Effector memory CD8-positive, alpha-beta T cell (primary cell): ENCODE data around the gene RGL4.
"Not testable (repeated sequence)": the region's sequence is repeated elsewhere in the genome, so short reads cannot be mapped to it uniquely, and the experiment has no call there.

Experiments used
- ATAC-seq: fragments of 150-1000 bp; cut with Tn5 transposase; replicated peaks from 2 replicates; pipeline ENCODE4 v1.10.0; 2021; ENCODE audit warnings: mild to moderate bottlenecking, moderate library complexity
- DNase-seq, 3 experiments: peaks; one replicate each; pipeline ENCODE4 v3.0.0; 2021
- H3K27ac Mint-ChIP-seq, 2 donors: one replicate each; pipeline ENCODE4 v1.8.0; 2022; ENCODE audit warnings: mild to moderate bottlenecking in 2 of 2, mixed read lengths in 2 of 2, moderate library complexity in 2 of 2
- H3K27me3 Mint-ChIP-seq, 2 donors: one replicate each; pipeline ENCODE4 v1.8.0; 2022; ENCODE audit warnings: mixed read lengths in 2 of 2
- H3K36me3 Mint-ChIP-seq: one replicate; pipeline ENCODE4 v1.8.0; 2022; ENCODE audit warnings: mild to moderate bottlenecking, moderate library complexity, mixed read lengths; ENCODE audit not compliant: insufficient read depth
- H3K4me1 Mint-ChIP-seq, 2 donors: one replicate each; pipeline ENCODE4 v1.8.0; 2022; ENCODE audit warnings: low read depth in 2 of 2, mixed read lengths in 2 of 2
- H3K4me3 Mint-ChIP-seq, 2 donors: one replicate each; pipeline ENCODE4 v1.8.0; 2022; ENCODE audit warnings: mild to moderate bottlenecking in 2 of 2, mixed read lengths in 2 of 2, moderate library complexity in 2 of 2
- H3K9me3 Mint-ChIP-seq, 2 donors: one replicate each; pipeline ENCODE4 v1.8.0; 2022; ENCODE audit warnings: mixed read lengths in 2 of 2

RGL4 gene

DNA sequence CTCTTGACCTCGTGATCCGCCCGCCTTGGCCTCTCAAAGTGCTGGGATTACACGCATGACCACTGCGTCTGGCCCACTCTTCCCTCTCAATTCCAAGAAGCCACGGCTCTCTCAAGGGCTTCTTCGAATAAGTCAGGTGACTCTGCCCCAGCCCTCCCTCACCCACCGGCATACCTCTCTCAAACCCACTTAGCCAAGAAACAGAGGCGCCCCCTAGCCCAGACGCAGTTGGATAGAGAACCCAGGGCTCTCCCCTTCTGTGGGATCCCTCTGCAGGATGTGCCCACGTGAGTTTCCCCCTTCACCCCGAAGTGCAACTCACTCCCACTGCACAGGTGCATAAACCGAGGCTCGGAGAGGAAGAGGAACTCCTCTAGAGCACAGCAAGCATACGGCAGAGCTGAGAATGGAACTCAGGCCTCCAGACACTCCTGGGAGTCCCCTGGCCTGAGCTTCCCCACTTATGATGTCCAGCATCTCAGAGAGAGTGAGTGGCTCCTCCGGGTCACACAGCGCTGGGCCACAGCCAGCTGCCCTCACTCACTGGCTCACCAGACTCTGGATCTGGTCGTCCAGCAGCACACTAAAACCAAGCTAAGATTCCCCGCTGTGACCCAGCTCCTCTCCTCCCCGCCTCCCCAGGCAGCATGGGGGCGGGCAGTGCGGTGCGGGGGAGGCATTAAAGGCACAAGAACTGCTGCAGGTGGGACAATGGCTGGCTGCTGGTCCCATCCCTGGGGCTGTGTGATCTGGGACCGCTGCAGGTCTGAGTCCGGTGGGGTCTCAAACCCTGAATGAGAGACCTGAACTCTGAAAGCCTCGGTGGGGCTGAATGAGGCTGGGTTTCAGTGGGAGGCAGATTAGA is 16.8 kb upstream of the RGL4 start:
- no peaks in the 10 kb centered on the region for H3K27me3 Mint-ChIP-seq
- no peaks in the 10 kb centered on the region for H3K9me3 Mint-ChIP-seq

DNA sequence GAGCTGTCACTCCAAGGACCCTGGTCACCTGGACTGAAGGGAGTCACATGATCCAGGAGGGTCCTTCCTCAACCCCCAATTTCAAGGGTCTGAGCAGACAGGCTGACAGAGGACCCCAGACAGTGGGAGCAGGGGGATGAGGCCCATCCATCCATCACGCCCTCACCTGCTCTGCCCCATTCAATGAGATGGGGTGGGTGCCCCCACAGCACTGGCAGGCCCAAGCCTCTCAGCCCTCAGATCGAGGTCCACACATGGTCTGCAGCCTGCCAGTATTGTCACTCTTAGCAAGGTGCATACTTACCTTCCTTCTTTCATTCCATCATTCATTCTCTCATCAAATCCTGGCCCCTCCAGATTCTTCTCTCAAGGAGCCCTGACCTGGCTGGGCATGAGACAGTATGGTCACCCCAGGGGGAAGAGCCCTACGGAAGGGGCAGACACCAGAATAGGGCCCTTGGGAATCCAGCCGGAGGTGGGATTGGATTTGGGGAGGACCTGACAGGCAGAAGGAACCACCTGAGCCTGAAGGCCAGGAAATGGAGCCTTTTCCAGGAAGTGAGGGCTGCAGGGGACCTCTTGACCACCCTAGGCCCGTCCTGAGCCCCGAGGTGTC is 15.8 kb upstream of the RGL4 start:
- not testable (repeated sequence) for H3K27me3 Mint-ChIP-seq, H3K9me3 Mint-ChIP-seq, DNase-seq, H3K4me3 Mint-ChIP-seq, H3K36me3 Mint-ChIP-seq, ATAC-seq
- H3K27ac Mint-ChIP-seq = peak overlapping the region; percentile 67 to 85
- H3K4me1 Mint-ChIP-seq = peaks cover 17 to 21% of the 10 kb centered on the region in 2 donors

More for the DNA sequence above, 16.8 kb upstream of the RGL4 start:
- no peak overlapping the region for H3K4me3 Mint-ChIP-seq
- H3K36me3 Mint-ChIP-seq = peaks cover 8% of the 10 kb centered on the region
- H3K4me1 Mint-ChIP-seq = peaks cover 17 to 21% of the 10 kb centered on the region in 2 donors
- ATAC-seq (no peak), DNase-seq (no peak)
- H3K27ac Mint-ChIP-seq = peak overlapping the region; percentile 67 to 85

DNA sequence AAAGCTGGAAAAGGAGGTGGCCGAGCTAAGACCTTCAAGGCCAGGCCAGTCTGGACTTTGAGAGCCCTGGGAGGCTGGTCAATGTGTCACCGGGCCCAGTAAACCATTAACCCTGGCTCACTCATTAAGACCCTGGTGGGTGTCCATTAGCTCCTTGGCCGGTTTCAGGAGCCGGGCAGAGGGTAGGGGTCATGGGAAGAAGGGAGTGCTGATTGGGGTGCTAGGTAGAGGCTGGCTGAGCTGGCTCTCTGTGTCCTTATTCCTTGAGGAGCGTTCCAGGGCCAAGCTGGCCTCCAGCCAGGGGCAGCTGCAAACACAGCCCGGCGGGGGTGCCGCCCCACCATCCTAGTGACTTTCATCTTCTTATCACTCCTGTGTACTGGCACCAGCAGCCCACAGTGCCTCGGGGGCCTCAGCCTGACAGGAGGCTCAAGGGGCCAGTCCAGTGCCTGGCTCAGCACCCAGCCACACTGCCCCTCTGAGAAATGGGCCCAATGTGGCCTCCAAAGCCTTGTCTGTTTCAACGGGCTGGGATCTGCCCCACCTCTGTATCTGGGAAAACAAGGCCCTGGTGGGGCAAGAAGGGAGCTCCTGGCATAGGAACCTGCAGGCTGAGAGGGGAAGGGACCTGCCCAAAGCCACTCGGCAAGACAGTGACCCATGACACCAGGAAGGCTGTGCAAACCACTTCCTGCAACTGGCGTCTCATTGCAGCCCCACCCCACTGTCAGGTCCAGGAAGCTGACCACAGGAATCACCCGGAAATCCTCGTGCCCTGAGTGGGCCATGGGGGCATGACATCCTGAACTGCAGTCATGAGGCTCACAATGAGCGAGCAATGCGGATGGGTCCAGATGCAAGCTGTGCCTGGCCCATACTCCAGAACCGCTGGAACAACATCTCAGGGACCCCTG is 15.1 kb upstream of the RGL4 start:
- no peak for DNase-seq
- Mint-ChIP-seq H3K36me3 (peaks cover 8% of the 10 kb centered on the region), H3K27ac (peak overlapping the region; percentile 67 to 85), H3K4me1 (peaks cover 17 to 21% of the 10 kb centered on the region in 2 donors), H3K4me3 (peak overlapping the region; percentile 19 to 35), H3K27me3 (no peaks in the 10 kb centered on the region), H3K9me3 (no peaks in the 10 kb centered on the region)
- ATAC-seq = peak; percentile 40

DNA sequence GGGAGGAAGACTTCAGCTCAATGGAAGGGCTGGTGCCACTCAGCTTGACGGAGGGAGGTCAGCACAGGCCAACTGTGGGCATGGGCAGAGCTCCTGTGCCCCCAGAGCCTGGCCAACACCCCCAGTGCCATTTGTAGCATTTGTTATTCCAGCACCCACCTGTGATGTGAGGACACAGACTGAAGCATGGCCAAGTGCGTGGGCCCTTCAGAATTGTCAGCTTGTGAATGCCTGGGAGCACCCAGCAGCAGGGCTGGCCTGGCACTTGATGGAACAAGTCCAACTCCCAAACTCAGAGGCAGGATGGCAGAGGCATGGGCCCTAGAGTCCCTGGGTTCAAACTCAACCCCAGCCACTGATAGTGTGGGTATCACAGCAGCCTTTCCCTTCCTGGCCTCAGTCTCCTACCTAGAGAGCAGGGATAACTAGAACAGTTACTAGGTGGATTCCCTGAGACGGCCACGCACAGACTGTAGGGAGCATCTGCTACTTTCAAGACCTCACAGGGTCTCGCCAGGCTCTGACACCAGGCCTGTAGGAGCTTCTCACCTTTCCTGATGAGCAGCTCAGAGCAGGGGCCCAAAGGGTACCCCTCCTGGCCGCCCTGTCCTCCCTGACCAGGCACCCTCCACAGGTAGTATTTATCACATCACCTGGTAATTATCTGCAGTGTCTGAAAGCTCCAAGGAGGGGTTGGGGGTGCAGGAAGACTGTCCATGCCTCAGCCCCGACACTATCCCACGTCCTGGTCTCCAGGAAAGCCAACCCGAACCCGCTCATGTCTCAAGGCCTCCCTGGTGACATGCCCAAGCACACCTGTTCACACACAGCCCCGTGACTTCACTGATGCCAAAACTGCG is 13.7 kb upstream of the RGL4 start:
- not testable (repeated sequence) for H3K36me3 Mint-ChIP-seq, H3K9me3 Mint-ChIP-seq, H3K27me3 Mint-ChIP-seq, DNase-seq, ATAC-seq
- H3K4me3 Mint-ChIP-seq = peak overlapping the region in 1 of 2 donors; percentile 18
- H3K27ac Mint-ChIP-seq = peak overlapping the region; percentile 74 to 85
- H3K4me1 Mint-ChIP-seq = peaks cover 17 to 21% of the 10 kb centered on the region in 2 donors

DNA sequence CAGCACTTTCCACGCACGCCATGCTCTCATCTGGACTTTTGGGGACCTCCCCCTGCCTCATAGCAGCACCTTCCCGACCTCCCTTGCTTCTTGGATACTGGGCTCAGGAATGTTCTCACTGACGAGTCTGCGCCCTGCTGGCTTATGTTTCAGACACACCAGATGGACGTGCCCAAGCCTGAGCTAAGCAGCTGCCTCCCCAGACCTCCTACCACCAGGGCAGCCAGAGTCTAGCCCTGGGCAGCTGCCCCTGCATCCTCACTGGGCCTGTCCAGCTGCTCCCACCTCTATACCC is 13.2 kb upstream of the RGL4 start:
- peak overlapping the region; percentile 74 to 77 for H3K27ac Mint-ChIP-seq
- H3K4me1 Mint-ChIP-seq = peaks cover 15 to 19% of the 10 kb centered on the region in 2 donors
- H3K36me3 Mint-ChIP-seq = peaks cover 8% of the 10 kb centered on the region
- no peaks in the 10 kb centered on the region for H3K9me3 Mint-ChIP-seq
- no peaks in the 10 kb centered on the region for H3K27me3 Mint-ChIP-seq
- ATAC-seq (no peak), DNase-seq (no peak)
- H3K4me3 Mint-ChIP-seq = peak overlapping the region in 1 of 2 donors; percentile 18

DNA sequence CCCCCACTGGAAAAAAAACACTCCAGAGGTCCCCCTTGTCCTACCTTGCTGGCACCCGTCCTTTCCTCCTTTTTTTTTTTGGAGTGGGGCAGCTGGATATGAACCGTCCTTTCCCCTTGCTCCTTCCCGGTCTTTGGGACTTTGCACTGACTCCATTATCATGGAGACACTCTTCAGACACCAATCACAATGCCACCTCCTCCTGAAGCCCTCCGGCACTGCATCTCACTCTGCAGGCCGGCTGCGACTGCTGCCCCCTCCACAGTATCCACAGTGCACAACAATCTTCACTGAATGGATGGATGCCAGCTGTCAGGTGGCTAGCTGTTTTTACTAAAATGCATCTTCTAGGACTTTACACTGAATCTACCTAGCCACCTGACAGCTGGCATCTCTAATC is 12.7 kb upstream of the RGL4 start:
- Mint-ChIP-seq H3K9me3 (no peaks in the 10 kb centered on the region), H3K4me3 (no peak overlapping the region), H3K4me1 (peaks cover 14 to 19% of the 10 kb centered on the region in 2 donors), H3K27me3 (no peaks in the 10 kb centered on the region), H3K36me3 (peaks cover 8% of the 10 kb centered on the region), H3K27ac (peak overlapping the region; percentile 74 to 77)
- DNase-seq = no peak
- ATAC-seq = no peak

DNA sequence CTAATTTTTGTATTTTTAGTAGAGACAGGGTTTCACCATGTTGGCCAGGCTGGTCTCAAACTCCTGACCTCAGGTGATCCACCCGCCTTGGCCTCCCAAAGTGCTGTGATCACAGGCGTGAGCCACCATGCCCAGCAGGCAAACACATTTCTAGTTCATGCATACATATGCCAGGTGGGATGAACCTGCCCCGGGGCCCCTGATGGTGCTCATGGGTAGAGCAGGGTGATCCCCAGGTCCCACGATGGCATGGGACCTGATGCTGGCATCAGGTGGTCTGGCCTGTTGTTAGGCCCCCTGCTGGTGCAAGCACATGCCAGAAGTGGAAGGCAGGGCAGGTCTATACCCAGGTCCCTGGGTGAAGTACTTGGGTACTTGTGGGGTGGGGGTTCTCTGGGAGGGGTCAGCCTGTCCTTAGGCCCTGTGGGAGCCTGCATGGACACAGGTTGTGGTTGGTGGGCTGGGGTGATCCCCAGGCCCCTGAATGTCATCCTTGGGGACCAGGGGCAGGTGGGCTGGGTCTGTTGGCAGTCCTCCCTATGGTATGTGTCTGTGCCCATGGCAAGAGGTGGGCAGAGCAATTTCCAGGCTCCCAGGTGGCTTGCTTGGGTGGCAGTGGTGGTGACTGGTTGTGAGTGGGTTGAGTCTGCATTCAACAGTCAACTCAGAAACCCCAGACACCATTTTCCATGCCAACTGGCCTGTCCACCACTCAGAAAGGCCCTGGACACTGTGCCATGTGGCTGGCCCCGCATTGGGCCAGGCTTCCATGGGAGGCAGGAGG is 9.6 kb upstream of the RGL4 start:
- Mint-ChIP-seq H3K36me3 (peaks cover 9% of the 10 kb centered on the region), H3K4me1 (peaks cover 13 to 14% of the 10 kb centered on the region in 2 donors), H3K27ac (no peak overlapping the region), H3K27me3 (no peaks in the 10 kb centered on the region), H3K4me3 (no peak overlapping the region), H3K9me3 (no peaks in the 10 kb centered on the region)
- DNase-seq (no peak), ATAC-seq (no peak)

DNA sequence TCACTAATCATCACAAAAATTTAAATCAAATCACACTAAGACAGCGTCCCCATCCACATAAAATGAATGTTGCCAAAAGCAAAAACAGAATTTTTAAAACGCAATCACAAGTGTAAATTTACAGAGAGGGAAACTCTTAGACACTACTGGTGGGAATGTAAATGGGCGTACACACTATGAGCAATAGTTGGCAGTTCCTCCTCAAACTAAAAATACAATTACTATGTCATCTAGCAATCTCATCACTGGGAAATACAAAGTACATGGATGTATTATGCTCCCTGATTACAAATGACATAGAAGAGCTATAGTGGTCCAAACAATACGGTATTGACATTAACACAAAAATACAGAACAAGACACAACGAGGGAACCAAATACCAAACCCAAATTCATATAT is 8.7 kb upstream of the RGL4 start:
- Mint-ChIP-seq H3K27ac (peak overlapping the region in 1 of 2 donors; percentile 41), H3K4me3 (no peak overlapping the region), H3K4me1 (peaks cover 9 to 10% of the 10 kb centered on the region in 2 donors), H3K9me3 (no peaks in the 10 kb centered on the region), H3K27me3 (no peaks in the 10 kb centered on the region), H3K36me3 (peaks cover 9% of the 10 kb centered on the region)
- DNase-seq (no peak), ATAC-seq (no peak)

DNA sequence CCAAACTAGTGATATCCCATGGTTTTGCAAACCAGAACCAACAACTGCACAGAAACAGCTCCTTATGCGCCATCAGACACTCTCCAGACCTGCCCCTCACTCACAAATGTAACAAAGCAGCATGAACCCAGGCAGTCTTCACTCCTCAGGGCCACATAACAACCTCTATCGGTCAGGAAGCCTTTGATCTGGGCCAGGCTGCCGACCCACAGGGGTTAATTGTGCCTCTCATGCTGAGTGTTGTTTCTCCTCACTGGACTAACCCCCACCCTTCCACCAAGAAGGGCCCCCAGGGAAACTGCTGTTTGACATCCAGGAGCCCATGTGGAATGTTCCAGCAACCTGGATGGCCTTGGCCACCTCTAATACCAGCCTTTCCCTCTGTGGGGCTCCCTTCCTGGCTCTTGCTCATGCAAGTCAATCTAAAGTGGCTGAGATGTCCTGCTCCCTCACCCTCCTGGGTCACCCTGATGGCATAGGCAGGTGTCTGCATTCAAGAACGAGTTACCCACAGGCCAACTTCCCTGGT is 7.9 kb upstream of the RGL4 start:
- Mint-ChIP-seq H3K36me3 (peaks cover 9% of the 10 kb centered on the region), H3K4me3 (no peak overlapping the region), H3K27ac (peak overlapping the region; percentile 15 to 60), H3K4me1 (peaks cover 4% of the 10 kb centered on the region in 2 donors), H3K27me3 (no peaks in the 10 kb centered on the region), H3K9me3 (no peaks in the 10 kb centered on the region)
- no peak for ATAC-seq
- no peak for DNase-seq

DNA sequence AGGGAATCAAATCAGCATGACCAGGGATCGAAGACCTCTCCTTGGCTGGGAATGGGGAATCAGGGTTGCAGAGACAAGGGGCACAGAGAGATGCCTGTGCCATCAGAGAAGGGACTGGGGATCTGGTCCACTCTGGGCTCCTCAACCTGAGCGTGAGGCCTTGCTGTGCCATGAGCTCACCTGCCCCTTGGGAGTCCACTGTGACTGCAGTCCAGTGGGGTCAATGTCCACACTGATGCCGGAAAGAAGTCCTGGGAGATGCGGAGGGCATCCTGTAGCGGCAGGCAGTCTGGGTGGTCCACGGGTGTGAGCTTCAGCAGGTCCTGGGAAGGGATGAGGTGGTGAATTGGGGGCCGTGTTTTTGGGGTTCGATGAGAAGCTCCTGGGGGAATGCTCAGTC is 7.3 kb upstream of the RGL4 start:
- Mint-ChIP-seq H3K9me3 (no peaks in the 10 kb centered on the region), H3K4me1 (no peaks in the 10 kb centered on the region), H3K4me3 (no peak overlapping the region), H3K27me3 (no peaks in the 10 kb centered on the region), H3K27ac (peak overlapping the region in 1 of 2 donors; percentile 15), H3K36me3 (peaks cover 5% of the 10 kb centered on the region)
- DNase-seq (no peak), ATAC-seq (no peak)

DNA sequence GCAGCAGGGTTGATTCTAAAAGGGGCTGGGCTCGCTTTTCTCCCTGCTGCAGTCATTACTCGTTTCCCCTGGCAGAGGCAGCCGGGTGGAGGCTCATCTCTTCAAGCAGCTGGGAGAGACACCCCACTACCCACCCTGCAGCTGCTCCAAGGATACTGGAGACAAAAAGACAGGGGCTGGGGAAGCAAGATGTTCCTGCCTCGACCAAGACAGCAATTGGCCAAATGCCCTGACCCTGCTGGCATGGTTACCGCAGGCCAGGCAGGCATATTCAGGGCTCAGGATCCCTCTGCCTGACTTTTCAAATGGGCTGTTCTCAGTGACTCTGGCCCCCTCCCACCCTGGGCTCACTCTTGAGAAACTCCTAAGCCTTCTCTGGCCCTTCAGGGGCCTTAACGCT is 6.8 kb upstream of the RGL4 start:
- no peak overlapping the region for H3K27ac Mint-ChIP-seq
- ATAC-seq (no peak), DNase-seq (no peak)
- H3K4me1 Mint-ChIP-seq = no peaks in the 10 kb centered on the region
- no peak overlapping the region for H3K4me3 Mint-ChIP-seq
- H3K9me3 Mint-ChIP-seq = no peaks in the 10 kb centered on the region
- H3K27me3 Mint-ChIP-seq = no peaks in the 10 kb centered on the region
- peaks cover 3% of the 10 kb centered on the region for H3K36me3 Mint-ChIP-seq

DNA sequence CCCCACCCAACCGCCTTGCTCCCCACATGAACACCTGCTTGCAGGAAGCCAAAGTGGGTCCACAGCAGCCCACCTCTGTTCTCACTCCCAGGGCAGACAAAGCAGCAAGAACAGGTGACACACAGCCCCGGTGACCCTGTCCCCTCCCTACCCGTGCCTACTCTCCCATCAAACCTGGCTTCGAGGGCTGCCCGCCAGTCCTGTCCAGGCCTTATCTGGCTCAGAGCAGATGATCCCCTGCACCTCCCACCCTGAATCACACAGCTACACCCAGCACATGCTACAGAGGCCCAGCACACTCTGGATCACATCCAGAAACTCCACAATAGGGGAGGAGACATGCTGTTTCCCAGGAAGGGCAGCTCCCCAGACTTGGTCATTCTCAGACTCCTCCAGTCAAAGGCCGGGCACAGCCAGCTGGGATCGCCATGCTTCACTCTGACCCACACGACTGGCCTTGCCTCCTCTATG is 6.2 kb upstream of the RGL4 start:
- Mint-ChIP-seq H3K4me1 (no peaks in the 10 kb centered on the region), H3K27me3 (no peaks in the 10 kb centered on the region), H3K36me3 (peaks cover 3% of the 10 kb centered on the region), H3K9me3 (no peaks in the 10 kb centered on the region), H3K27ac (peak overlapping the region in 1 of 2 donors; percentile 10), H3K4me3 (no peak overlapping the region)
- no peak for DNase-seq
- ATAC-seq = no peak
